ENCODE measurements around the gene ASTN1. TPM values are rescaled to one million over a fixed set of nuclear protein-coding genes. Genes with fewer than 3 reads are reported as not detected.

ASTN1 gene
- total and polyA plus RNA-seq, 11 donors = 0.15 to 3.6 (median 0.44) TPM

DNA sequence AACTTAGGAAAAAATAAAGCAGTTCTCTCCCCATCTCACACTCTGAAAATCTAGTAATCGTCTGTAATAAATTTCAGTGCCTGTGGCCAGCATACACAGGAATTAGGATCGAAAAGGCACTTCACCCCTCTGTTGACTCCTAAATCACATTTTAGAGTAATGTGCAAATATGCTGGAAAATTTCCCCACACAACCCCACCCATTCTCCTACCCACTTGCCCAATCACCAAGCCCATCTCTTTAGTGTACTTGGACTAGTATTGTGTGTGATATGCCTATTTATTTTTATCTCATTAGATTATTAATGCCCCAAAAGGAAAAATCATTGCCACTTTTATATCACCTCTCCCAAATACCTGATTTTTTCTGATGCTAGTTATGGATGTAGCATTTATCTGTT lies 323.3 kb downstream of the ASTN1 start:
- Histone ChIP-seq H3K9me3 (no peaks in the 10 kb centered on the region), H3K4me1 (peaks cover 0 to 21% (median 2%) of the 10 kb centered on the region in 12 donors), H3K4me3 (no peak overlapping the region), H3K27me3 (no peaks in the 10 kb centered on the region), H3K27ac (no peak overlapping the region), H3K36me3 (no peaks in the 10 kb centered on the region)
- intact Hi-C loops (cut with DNase I) = loop anchor here in 9 of 10 donors (5.0 to 10.0 kb wide), 9 partner anchors 144 to 1689 kb away; no protein-coding TSS in a partner anchor
- WGBS, 4 donors = 71 to 91% (median 78%) methylated on average over 2 of the region's 2 CpGs
- DNase-seq = no peak
- no peak for TF ChIP-seq POLR2A (IDR thresholded peaks at IDR 0.05)
- TF ChIP-seq, protein P1, sequence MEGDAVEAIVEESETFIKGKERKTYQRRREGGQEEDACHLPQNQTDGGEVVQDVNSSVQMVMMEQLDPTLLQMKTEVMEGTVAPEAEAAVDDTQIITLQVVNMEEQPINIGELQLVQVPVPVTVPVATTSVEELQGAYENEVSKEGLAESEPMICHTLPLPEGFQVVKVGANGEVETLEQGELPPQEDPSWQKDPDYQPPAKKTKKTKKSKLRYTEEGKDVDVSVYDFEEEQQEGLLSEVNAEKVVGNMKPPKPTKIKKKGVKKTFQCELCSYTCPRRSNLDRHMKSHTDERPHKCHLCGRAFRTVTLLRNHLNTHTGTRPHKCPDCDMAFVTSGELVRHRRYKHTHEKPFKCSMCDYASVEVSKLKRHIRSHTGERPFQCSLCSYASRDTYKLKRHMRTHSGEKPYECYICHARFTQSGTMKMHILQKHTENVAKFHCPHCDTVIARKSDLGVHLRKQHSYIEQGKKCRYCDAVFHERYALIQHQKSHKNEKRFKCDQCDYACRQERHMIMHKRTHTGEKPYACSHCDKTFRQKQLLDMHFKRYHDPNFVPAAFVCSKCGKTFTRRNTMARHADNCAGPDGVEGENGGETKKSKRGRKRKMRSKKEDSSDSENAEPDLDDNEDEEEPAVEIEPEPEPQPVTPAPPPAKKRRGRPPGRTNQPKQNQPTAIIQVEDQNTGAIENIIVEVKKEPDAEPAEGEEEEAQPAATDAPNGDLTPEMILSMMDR (IDR thresholded peaks at IDR 0.05) = no peak
- no peak for ATAC-seq

DNA sequence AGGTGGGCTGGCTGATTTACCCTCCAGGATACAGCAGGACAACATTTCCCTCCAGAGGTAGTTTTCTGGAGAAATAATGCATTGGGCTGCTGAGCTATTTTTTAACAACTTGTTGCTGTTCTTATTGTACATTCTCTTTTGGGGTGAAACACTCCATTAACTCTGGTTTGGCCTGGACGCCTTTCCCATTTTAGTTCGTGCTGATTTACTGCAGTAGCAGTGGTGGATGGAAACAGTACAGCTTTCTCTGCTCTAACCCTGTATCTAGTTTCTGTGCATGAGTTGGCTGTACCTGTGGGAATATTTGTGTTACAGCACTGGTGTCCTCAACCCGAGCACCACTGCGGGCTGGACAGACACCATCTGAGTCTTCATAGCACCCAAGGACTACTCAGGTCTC lies 325.3 kb downstream of the ASTN1 start:
- DNase-seq = no peak
- Histone ChIP-seq H3K9me3 (no peaks in the 10 kb centered on the region), H3K4me3 (no peak overlapping the region), H3K27ac (no peak overlapping the region), H3K4me1 (peaks cover 0 to 21% (median 2%) of the 10 kb centered on the region in 12 donors), H3K27me3 (no peaks in the 10 kb centered on the region), H3K36me3 (no peaks in the 10 kb centered on the region)
- intact Hi-C loops (cut with DNase I) = no loop called here
- TF ChIP-seq POLR2A (IDR thresholded peaks at IDR 0.05) = no peak
- TF ChIP-seq, protein P1 (IDR thresholded peaks at IDR 0.05) = no peak
- no peak for ATAC-seq
- WGBS, 4 donors = 92 to 97% (median 95%) methylated on average over 4 of the region's 4 CpGs

DNA sequence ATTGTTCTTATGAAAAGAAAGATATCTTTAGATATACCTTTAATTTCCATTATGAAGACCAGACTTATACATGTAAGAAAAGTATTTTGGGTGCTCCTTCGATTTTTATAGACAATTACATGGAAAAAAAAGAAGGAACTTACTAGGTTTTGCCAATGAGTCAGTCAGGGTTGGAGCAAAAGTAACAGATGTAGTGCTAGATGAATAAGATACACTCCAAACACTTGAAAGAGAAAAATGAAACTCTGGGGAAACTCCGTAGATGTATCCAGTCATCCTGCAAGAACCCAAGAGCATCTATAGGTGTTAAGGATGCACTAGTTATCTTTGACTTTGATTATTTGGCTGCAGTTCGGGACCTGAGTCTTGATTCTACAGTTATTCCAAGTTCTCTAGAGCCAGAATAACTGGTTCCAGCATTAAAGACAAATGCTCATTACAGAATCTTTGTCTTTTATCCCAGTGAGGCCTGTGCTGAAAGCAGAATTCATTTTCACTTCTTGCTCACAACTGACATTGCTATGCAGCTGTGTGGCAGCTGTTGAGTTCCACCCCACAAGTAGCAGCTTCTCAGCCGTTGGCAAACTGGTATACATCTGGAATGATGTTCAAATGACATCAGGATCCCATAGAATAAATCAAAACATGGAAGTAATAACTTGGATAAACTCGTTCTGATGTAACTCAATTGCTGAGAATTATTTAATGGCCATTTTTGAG lies 326.1 kb downstream of the ASTN1 start:
- H3K4me3 ChIP-seq = no peak overlapping the region
- H3K4me1 ChIP-seq = peaks cover 0 to 19% (median 0%) of the 10 kb centered on the region in 12 donors
- TF ChIP-seq, protein P1 (IDR thresholded peaks at IDR 0.05) = no peak
- no peak for TF ChIP-seq POLR2A (IDR thresholded peaks at IDR 0.05)
- no peak overlapping the region for H3K27ac ChIP-seq
- H3K9me3 ChIP-seq = no peaks in the 10 kb centered on the region
- intact Hi-C loops (cut with DNase I) = no loop called here
- 70 to 73% (median 72%) methylated on average over 5 of the region's 5 CpGs for WGBS, 4 donors
- no peaks in the 10 kb centered on the region for H3K27me3 ChIP-seq
- ATAC-seq (no peak), DNase-seq (no peak)
- H3K36me3 ChIP-seq = no peaks in the 10 kb centered on the region

DNA sequence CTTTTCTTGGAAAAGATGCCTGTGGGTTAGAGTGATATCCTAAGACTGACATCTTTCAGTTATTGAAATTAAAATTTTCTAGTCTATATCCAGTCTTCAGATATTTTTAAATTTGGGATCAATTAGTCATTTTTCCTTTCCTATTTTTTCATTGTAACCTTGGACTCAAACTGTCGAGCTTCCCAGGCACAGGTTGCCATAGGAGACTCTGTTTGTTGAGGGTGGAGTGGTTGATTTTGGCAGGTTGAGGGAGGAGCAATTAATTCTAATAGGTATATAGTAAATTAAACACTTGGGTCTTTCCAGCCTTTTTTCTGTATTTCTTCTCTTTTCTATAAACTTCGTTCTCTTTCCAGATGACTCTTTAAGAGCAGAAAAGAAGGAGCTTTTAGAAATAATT lies 326.8 kb downstream of the ASTN1 start:
- TF ChIP-seq, protein P1 (IDR thresholded peaks at IDR 0.05) = no peak
- no peak for TF ChIP-seq POLR2A (IDR thresholded peaks at IDR 0.05)
- ATAC-seq (no peak), DNase-seq (no peak)
- WGBS, 4 donors = 53 to 64% (median 60%) methylated on average over 2 of the region's 2 CpGs
- no peaks in the 10 kb centered on the region for H3K9me3 ChIP-seq
- no peak overlapping the region for H3K27ac ChIP-seq
- H3K27me3 ChIP-seq = no peaks in the 10 kb centered on the region
- intact Hi-C loops (cut with DNase I) = no loop called here
- no peaks in the 10 kb centered on the region for H3K36me3 ChIP-seq
- H3K4me3 ChIP-seq = no peak overlapping the region
- peaks cover 0 to 12% (median 0%) of the 10 kb centered on the region in 12 donors for H3K4me1 ChIP-seq

Measured in heart left ventricle (tissue), 16 donors.